Endothelial cell of umbilical vein (primary cell): Measurements from ENCODE around the gene BPHL. TPM values are rescaled to one million over a fixed set of nuclear protein-coding genes. Genes with fewer than 3 reads are reported as not detected.
"Not testable (repeated sequence)": the region's sequence is repeated elsewhere in the genome, so short reads cannot be mapped to it uniquely, and the experiment has no call there.

Experiments used
- BruUV-seq: library from RNA; stranded (reverse); fragments of 400-500 nt; replicated peaks from 2 replicates; lab custom pipeline; 2021; lab: Mats Ljungman, UMichigan
- CTCF ChIA-PET: fragments of 300-600, 350-600 bp; sonication (Branson Sonifier 250); formaldehyde crosslinking; loops from one replicate; lab custom pipeline; 2021; ENCODE audit warnings: antibody characterized with exemption, inconsistent platforms; lab: Charles Lee
- POLR2A ChIA-PET: fragments of 300-600, 350-600 bp; sonication (Branson Sonifier 250); formaldehyde crosslinking; loops from one replicate; lab custom pipeline; 2021; ENCODE audit warnings: antibody characterized with exemption, inconsistent platforms; lab: Charles Lee
- DNase-seq: peaks from one replicate; pipeline ENCODE4 v3.0.0-alpha.2; 2011; ENCODE audit warnings: low read depth, low spot score
- FAIRE-seq: peaks from 2 replicates; lab custom pipeline; 2011; peaks lifted over from hg19 to GRCh38; lab: Jason Lieb, UNC
- H2AFZ ChIP-seq: 2 replicates; pipeline ENCODE4 v1.6.0; 2012; ENCODE audit warnings: low read depth, low read length, control low read depth, inconsistent platforms
- H3K27ac ChIP-seq: 2 replicates; pipeline ENCODE4 v1.5.1; 2011; ENCODE audit warnings: low read depth, mild to moderate bottlenecking, control low read depth, low read length, moderate library complexity; ENCODE audit not compliant: insufficient read depth
- H3K27me3 ChIP-seq, 2 experiments: 2 replicates each; pipeline versions ENCODE4 v1.6.0 to v1.6.1; 2011; ENCODE audit warnings: low read length in 2 of 2, mixed read lengths in 1 of 2; ENCODE audit not compliant: control insufficient read depth in 2 of 2, insufficient read depth in 2 of 2
- H3K36me3 ChIP-seq, 2 experiments: 2 replicates in 1 of 2; 3 replicates in 1 of 2; pipeline ENCODE4 v1.5.1; 2011; ENCODE audit warnings: low read length in 2 of 2, mild to moderate bottlenecking in 1 of 2, moderate library complexity in 1 of 2; ENCODE audit not compliant: control insufficient read depth in 2 of 2, insufficient read depth in 2 of 2; ENCODE audit errors: extremely low read depth in 1 of 2
- H3K4me1 ChIP-seq: 3 replicates; pipeline ENCODE4 v1.5.1; 2011; ENCODE audit warnings: mild to moderate bottlenecking, low read length; ENCODE audit not compliant: control insufficient read depth, insufficient read depth; ENCODE audit errors: extremely low read depth
- H3K4me2 ChIP-seq: 2 replicates; pipeline ENCODE4 v1.6.1; 2011; ENCODE audit warnings: low read length, control low read depth, mixed read lengths; ENCODE audit not compliant: insufficient read depth
- H3K4me3 ChIP-seq, 3 experiments: fragments of 200-600 bp in 1 of 3; sonication (generic), shearing (Covaris generic) in 1 of 3; replicated peaks in 1 of 3; 2 replicates each; pipeline ENCODE4 v1.5.1; 2011 to 2016; ENCODE audit warnings: control low read depth in 3 of 3, low read length in 3 of 3, mild to moderate bottlenecking in 2 of 3, inconsistent platforms in 1 of 3, low read depth in 1 of 3, moderate library complexity in 1 of 3; ENCODE audit not compliant: insufficient read depth in 1 of 3
- H3K79me2 ChIP-seq: 2 replicates; pipeline ENCODE4 v1.6.0; 2012; ENCODE audit warnings: low read length, inconsistent platforms; ENCODE audit not compliant: control insufficient read depth, insufficient read depth
- H3K9ac ChIP-seq: replicated peaks from 2 replicates; pipeline ENCODE3; 2011; ENCODE audit warnings: low read length, control low read depth; ENCODE audit not compliant: insufficient read depth; ENCODE audit errors: extremely low read depth
- H3K9me1 ChIP-seq: replicated peaks from 3 replicates; pipeline ENCODE4 v1.6.0; 2011; ENCODE audit warnings: mild to moderate bottlenecking, low read length; ENCODE audit not compliant: control insufficient read depth, insufficient read depth; ENCODE audit errors: extremely low read depth
- H3K9me3 ChIP-seq: replicated peaks from 2 replicates; pipeline ENCODE4 v1.5.1; 2012; ENCODE audit warnings: low read length, inconsistent platforms; ENCODE audit not compliant: control insufficient read depth, insufficient read depth
- H4K20me1 ChIP-seq: replicated peaks from 2 replicates; pipeline ENCODE3; 2011; ENCODE audit warnings: mild to moderate bottlenecking, low read length; ENCODE audit not compliant: control insufficient read depth, insufficient read depth; ENCODE audit errors: extremely low read depth
- EZH2 ChIP-seq: IDR thresholded peaks from 2 replicates; pipeline ENCODE4 v1.6.1; 2012; ENCODE audit warnings: borderline replicate concordance, low read depth, mild to moderate bottlenecking, moderate library complexity, low read length, inconsistent platforms; ENCODE audit not compliant: severe bottlenecking
- FOS ChIP-seq: IDR thresholded peaks from 2 replicates; pipeline ENCODE4 v1.6.1; 2011; ENCODE audit warnings: mild to moderate bottlenecking, low read length, moderate library complexity, borderline replicate concordance; ENCODE audit not compliant: insufficient read depth
- GATA2 ChIP-seq: IDR thresholded peaks from 2 replicates; pipeline ENCODE4 v1.7.0; 2011; ENCODE audit warnings: low read depth, mild to moderate bottlenecking, moderate library complexity, mixed read lengths, low read length; ENCODE audit not compliant: insufficient read length, insufficient read depth
- JUN ChIP-seq: IDR thresholded peaks from 2 replicates; pipeline ENCODE4 v1.6.1; 2011; ENCODE audit warnings: borderline replicate concordance, low read depth; ENCODE audit not compliant: insufficient read length, insufficient read depth
- MYC ChIP-seq: IDR thresholded peaks from one replicate; pipeline ENCODE4 v1.6.1; 2011; ENCODE audit warnings: mild to moderate bottlenecking, low read depth, low read length
- POLR2A ChIP-seq: IDR thresholded peaks from 2 replicates; pipeline ENCODE4 v1.6.1; 2012; ENCODE audit warnings: low read depth, mild to moderate bottlenecking, control low read depth, low read length
- POLR2AphosphoS5 ChIP-seq: IDR thresholded peaks from 2 replicates; pipeline ENCODE4 v1.6.1; 2012; ENCODE audit warnings: low read depth, mild to moderate bottlenecking, control low read depth, low read length, moderate library complexity; ENCODE audit not compliant: insufficient read depth
- dilution Hi-C: fragments of 300-500 bp; cut with MboI; formaldehyde crosslinking; loops from one replicate; pipeline ENCODE4 v1.15.0; 2019; ENCODE audit warnings: low sequenced_read_pairs; ENCODE audit not compliant: extremely low pct_ligation_motif_present
- intact Hi-C: fragments of 100-400 bp; cut with micrococcal nuclease; formaldehyde crosslinking; loops from one replicate; pipeline ENCODE4 v1.10.0; 2022
- polyA plus RNA-seq, 4 experiments: library from polyadenylated mRNA; depleted of rRNA in 3 of 4; stranded (reverse) in 3 of 4; unstranded in 1 of 4; fragments of >200 nt; gene quantifications; 2 replicates each; pipeline versions ENCODE4 v1.2.1 to v1.2.3, GENCODE V29; 2011 to 2012; ENCODE audit warnings: missing spikeins in 1 of 4
- total RNA-seq: library from RNA; stranded (reverse); gene quantifications from 2 replicates; pipeline ENCODE4 v1.2.3, GENCODE V29; 2021
- TF ChIP-seq, protein P1 (sequence below), 2 donors: IDR thresholded peaks; 1 replicate in 1 of 2; 2 replicates in 1 of 2; pipeline ENCODE4 v1.5.1; 2011; ENCODE audit warnings: low read length in 2 of 2, mild to moderate bottlenecking in 2 of 2, moderate library complexity in 2 of 2, control low read depth in 1 of 2, inconsistent platforms in 1 of 2, low read depth in 1 of 2; ENCODE audit not compliant: insufficient read depth in 1 of 2; ENCODE audit errors: extremely low read depth in 1 of 2
- TF ChIP-seq, protein P2 (sequence below): IDR thresholded peaks from 2 replicates; pipeline ENCODE4 v1.6.1; 2011; ENCODE audit not compliant: insufficient read depth, insufficient read length

Gene BPHL
- total and polyA plus RNA-seq, 2 donors (not counting 3 experiments of a cell fraction or from before 2014, with no cell fraction given): 12.3 to 14.8 TPM

DNA sequence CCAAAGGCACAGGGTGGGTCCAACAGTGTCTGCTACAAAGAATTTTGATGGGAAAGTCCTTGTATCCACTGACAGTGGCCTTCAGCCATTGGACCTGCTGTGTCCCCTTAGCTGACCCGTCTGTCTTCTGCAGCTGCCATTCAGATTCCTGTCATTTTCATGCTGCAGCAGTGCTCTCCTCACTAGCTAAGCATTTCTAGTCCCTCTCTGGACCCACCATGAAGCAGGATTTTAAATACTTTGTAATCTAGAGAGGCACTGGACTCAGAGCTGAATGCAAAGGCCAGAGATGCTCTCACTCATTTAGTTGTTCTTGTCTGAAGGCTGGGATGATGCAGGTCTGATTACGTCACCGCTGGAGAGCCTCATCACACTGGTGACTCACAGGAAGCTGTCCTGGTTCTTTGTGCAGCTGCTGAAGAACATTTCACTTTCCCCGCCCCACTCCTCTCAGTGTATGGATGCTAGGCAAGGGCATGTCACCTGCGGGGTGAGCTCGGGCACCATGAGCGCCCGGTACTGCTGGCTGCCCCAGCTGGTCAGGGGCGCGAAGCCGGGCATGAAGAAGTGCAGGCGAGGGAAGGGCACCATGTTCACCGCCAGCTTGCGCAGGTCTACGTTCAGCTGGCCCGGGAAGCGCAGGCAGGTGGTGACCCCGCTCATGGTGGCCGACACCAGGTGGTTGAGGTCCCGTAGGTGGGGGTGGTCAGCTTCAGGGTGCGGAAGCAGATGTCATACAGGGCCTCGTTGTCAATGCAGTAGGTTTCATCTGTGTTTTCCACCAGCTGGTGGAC lies 58.2 kb downstream of the BPHL start:
- H3K9me1 ChIP-seq: no peaks in the 10 kb centered on the region
- no peaks in the 10 kb centered on the region for H3K36me3 ChIP-seq
- no peaks in the 10 kb centered on the region for H3K79me2 ChIP-seq
- dilution Hi-C loops (no loop called here), intact Hi-C loops (no loop called here)
- H3K4me1 ChIP-seq: peaks cover 5% of the 10 kb centered on the region
- CTCF ChIA-PET: interaction anchor here (0.8 to 2.0 kb wide), 7 partner anchors 11 to 75 kb away, joined by 3 to 9 read pairs (median 3); partner anchors contain the start of gene TUBB2A
- peaks cover 0 to 4% of the 10 kb centered on the region in 2 experiments for H3K27me3 ChIP-seq
- POLR2A ChIA-PET: interaction anchor here (0.7 kb wide), 1 partner anchor 11 kb away, joined by 3 read pairs; no protein-coding TSS in a partner anchor
- peak; percentile 69 for DNase-seq
- no peak overlapping the region for H3K4me2 ChIP-seq
- H3K9me3 ChIP-seq: no peaks in the 10 kb centered on the region
- BruUV-seq: no TSS peak
- no peak overlapping the region for H3K27ac ChIP-seq
- H3K9ac ChIP-seq: no peak overlapping the region
- peak; percentile 96 for FAIRE-seq
- TF ChIP-seq JUN (peak; percentile 97), FOS (peak; percentile 67), POLR2AphosphoS5 (no peak), POLR2A (no peak), GATA2 (no peak), MYC (no peak), EZH2 (no peak)
- TF ChIP-seq, protein P1, sequence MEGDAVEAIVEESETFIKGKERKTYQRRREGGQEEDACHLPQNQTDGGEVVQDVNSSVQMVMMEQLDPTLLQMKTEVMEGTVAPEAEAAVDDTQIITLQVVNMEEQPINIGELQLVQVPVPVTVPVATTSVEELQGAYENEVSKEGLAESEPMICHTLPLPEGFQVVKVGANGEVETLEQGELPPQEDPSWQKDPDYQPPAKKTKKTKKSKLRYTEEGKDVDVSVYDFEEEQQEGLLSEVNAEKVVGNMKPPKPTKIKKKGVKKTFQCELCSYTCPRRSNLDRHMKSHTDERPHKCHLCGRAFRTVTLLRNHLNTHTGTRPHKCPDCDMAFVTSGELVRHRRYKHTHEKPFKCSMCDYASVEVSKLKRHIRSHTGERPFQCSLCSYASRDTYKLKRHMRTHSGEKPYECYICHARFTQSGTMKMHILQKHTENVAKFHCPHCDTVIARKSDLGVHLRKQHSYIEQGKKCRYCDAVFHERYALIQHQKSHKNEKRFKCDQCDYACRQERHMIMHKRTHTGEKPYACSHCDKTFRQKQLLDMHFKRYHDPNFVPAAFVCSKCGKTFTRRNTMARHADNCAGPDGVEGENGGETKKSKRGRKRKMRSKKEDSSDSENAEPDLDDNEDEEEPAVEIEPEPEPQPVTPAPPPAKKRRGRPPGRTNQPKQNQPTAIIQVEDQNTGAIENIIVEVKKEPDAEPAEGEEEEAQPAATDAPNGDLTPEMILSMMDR (IDR thresholded peaks at IDR 0.05; ENCODE audit: extremely low read depth in 1 of 2, insufficient read depth in 1 of 2, low read depth in 1 of 2, low read length in 2 of 2): no peak
- TF ChIP-seq, protein P2, sequence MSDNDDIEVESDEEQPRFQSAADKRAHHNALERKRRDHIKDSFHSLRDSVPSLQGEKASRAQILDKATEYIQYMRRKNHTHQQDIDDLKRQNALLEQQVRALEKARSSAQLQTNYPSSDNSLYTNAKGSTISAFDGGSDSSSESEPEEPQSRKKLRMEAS: no peak
- H4K20me1 ChIP-seq: no peaks in the 10 kb centered on the region
- H2AFZ ChIP-seq: no peak overlapping the region
- no peak overlapping the region for H3K4me3 ChIP-seq

DNA sequence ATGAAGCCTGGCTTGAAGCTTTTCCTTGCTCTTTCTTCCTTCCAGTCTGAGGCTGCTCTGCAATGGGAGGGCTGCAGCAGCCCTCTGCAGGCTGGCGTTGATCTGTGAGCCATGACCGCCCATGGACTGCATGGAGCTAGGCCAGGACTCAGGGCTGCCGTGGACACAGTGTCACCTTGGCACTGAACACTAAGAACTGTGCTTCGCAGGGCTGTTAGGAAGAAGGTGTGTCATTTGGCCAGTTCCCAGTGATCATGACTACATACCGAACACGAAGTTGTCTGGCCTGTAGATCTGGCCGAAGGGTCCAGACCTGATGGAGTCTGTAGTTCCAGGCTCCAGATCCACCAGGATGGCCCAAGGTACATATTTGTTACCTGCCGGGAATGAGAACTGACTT lies 60.2 kb downstream of the BPHL start:
- DNase-seq, H3K4me3 ChIP-seq, H3K27me3 ChIP-seq, intact Hi-C loops, H3K9me1 ChIP-seq, H2AFZ ChIP-seq, H3K4me2 ChIP-seq, H3K27ac ChIP-seq, H4K20me1 ChIP-seq, H3K9me3 ChIP-seq, FAIRE-seq, POLR2A ChIA-PET, BruUV-seq, dilution Hi-C loops, H3K4me1 ChIP-seq, H3K9ac ChIP-seq, H3K36me3 ChIP-seq, H3K79me2 ChIP-seq: not testable (repeated sequence)
- CTCF ChIA-PET: interaction anchor here (1.0 kb wide), 1 partner anchor 73 kb away, joined by 4 read pairs; no protein-coding TSS in a partner anchor
